HG03280 (cell line): Measurements from ENCODE around the gene PKP1.

Source experiments
- ATAC-seq: cut with Tn5 transposase; IDR thresholded peaks from one replicate; pipeline ENCODE4 v1.9.1; 2021; ENCODE audit warnings: mild to moderate bottlenecking, moderate library complexity; ENCODE audit not compliant: unreplicated experiment

PKP1 gene

DNA sequence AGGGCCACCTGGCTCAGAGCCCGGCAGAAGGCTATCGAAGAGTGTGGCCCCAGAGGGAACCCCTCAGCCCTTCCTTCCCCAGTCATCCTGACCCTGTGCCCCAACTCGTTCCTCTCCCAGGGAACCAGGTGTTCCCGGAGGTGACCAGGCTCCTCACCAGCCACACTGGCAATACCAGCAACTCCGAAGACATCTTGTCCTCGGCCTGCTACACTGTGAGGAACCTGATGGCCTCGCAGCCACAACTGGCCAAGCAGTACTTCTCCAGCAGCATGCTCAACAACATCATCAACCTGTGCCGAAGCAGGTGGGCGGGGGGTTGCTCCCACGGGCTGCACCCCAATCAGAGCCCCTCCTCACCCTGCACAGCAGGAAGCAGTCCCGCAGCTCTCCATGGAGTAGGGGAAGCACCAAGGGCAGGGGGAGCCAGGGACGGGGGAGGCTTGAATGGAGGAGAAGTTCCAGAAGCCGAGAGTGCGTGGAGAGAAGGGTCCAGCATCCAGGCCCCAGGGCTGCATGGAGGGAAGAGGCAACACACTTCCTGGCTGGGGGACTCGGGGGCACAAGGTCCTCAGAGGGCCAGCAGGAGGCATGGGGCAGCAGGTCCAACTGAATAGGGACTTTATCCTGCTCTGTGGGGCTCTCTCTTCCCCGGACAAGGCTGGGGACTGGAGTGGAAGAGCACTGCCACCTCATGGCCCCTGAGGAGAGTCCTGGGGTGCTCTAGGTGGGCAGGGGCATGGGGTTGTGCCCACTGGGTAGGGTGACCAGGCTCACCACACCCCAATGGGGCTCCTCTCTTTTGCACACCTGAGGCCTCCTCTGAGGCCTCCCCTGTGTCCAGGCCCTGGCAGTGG lies 41.7 kb downstream of the PKP1 start:
- ATAC-seq = no peak

DNA sequence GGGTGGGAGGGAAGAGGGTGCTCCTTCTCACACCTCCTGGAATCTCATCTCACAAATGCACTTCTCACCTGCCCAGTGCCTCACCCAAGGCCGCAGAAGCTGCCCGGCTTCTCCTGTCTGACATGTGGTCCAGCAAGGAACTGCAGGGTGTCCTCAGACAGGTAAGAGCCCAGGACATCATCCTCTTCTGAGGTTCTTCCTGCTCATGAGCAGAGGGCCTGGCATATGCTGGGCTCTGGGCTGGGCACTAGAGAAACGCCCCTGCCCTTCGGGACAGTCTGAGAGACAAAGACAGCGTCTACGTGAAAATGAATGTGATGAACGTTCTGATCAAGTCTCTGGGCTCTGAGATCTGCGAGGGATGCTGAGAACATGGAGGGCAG lies 42.4 kb downstream of the PKP1 start:
- ATAC-seq = no peak

DNA sequence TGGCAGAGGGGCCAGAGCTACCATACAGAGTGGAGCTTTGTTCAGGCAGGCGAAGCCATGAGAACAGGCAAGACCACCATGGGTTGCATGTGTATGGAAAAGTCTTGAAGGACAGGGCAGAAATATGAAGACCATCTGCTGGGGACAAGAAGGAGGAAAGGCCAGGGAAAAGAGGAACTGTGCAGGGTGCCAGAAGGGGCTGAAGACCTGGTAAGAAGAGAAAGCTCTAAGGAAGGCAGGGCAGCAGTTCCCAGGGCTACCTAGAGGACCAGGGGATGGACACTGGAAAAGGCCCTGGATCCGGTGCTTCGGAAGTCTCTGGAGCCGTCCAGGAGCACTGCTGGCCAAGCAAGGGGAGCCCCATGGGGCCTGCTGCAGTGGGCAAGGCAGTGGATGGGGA lies 43.4 kb downstream of the PKP1 start:
- no peak for ATAC-seq

DNA sequence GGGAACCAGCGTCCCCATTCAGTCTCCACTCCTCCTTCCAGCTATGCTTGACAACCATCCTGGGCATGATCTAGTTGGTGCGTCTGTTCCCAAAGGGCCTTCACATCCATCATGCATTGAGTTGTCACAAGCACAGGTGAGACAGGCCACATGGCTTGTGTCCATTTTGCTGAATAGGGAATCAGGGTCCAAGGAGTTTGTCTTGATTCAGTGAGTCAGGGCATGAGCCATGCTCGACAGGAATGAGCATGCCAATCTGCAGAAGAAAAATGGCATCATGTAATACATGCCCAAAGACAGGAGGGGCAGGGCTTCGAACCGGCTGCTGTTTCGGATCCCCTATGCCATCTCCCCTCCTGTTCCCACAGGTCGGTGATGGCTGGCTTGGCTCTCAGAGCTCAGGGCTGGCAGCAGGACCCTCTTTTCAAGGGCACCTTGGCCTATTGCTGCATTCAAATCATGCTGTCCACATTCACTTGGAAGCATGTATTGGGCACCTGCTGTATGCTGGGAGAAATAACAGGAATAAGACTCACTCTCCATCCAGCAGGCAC lies 44.5 kb downstream of the PKP1 start:
- ATAC-seq = no peak

DNA sequence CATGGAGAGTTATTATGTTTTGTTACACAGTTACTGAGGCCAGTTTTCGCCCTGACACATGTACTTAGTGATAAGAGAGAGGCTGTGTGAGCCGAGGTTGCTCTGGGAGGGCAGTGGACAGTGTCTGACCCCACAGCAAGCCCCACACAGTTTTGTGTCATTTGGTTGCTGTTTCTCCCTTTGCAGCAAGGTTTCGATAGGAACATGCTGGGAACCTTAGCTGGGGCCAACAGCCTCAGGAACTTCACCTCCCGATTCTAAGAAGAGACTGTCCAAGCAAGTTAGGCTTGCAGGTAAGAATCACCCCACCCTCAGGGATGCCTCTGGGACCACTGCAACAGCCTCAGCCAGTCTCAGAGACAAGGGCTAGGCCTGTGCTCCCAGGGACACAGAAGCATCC lies 45.3 kb downstream of the PKP1 start:
- ATAC-seq = no peak

DNA sequence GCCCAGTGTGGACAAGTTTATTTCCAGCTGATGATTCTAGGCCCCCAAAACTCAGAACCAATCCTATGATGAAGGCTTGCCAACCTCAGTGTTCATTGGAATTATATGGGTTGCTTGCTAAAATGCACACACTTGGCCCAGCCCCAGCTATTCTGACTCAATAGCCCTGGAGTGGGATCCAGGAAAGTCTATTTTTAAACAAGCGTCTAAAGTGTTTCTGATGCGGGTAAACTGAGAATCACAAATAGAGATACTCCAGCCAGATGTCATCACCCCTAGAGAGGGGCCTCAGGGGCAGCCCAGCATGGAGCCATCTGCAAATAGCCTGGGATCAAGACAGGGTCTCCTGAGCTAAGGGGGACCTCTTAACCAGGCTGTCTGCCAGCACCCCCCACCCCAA lies 46.0 kb downstream of the PKP1 start:
- ATAC-seq = no peak

DNA sequence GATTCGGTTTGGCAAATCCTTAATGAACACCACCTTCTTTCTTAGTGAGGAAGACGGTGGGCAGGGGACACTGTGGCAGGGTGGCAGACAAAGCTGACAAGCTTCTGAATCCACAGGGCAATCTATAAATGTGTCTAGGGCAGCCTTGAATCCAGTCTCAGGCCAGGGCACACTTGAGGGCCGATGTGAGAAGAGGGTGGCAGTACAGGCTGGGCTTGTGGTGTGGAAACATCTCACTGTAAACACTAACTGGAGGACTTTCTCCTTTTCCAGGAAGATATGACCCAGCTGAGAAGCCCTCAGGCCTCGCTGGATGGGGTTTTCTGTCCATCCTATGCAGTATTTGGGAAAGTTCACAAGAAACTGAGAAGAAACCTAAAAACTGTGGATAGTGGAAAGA lies 46.5 kb downstream of the PKP1 start:
- ATAC-seq = no peak

DNA sequence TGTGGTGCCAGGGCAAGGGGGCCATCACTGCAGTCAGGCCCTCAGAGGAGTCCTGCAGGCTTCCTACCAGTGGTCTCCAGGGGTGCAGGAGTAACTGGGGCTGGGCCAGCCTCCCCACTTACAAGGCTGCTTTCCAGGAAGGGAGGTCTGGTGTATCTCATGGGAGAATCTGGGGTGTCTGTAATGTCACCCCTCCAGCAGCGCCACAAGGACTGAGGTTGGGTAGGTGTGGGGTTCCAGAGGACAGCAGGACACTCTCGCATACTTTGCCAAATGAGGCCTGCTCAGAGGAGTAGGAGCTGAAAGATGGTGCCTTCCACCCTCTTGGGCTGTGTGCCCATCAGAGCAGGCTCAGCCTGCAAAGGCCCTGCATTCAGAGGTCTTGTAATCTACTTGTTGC lies 47.2 kb downstream of the PKP1 start:
- no peak for ATAC-seq

DNA sequence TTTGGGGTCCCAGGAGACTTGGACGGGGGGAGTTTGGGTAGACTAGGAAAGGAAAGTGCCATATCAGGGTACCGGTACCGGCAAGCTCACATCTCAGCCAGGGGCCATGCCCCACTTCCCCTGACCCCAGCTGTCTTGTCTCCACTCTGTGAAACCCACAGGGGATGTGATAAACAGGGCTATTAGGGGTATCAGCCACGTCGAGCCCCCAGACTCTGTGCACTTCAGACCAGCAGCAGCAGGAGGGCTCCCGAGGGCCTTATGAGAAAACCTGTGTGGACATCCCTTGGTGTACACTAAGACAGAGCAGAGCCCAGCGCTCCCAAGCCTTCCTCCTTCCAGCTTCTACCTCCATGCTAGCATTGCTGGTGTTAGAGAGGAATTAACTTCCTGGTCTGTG lies 47.9 kb downstream of the PKP1 start:
- ATAC-seq = no peak

DNA sequence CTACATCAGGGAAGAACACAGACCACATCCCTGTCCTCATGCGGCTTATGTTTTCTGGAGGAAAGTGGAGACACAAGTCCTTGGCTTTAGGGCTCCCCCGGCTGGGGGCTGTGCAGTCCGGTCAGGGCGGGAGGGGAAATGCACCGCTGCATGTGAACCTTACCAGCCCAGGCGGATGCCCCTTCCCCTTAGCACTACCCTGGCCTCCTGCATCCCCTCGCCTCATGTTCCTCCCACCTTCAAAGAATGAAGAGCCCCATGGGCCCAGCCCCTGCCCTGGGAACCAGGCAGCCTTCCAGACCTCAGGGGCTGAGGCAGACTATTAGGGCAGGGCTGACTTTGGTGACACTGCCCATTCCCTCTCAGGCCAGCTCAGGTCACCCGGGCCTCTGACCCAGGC lies 48.7 kb downstream of the PKP1 start:
- no peak for ATAC-seq

DNA sequence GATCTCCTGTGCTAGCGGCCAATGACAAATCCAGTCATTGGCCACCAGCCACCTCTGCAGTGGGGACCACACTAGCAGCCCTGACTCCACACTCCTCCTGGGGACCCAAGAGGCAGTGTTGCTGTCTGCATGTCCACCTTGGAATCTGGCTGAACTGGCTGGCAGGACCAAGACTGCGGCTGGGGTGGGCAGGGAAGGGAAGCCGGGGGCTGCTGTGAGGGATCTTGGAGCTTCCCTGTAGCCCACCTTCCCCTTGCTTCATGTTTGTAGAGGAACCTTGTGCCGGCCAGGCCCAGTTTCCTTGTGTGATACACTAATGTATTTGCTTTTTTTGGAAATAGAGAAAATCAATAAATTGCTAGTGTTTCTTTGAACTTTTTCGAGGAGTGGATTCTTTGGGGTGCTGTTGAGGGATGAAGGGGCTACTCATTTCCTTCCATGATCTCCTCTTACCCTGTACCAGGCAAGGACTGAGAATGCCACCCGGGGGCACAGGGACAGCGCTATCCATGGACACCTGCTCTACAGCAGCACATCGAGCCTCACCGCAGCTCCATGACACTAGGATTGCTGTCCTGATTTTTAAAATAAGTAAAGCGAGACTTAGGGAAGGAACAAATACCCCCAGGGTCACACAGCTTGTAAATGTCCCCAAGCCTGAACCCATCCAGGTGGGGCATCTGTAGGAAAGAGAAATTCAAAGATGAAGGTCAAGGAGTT lies 49.5 kb downstream of the PKP1 start:
- ATAC-seq = no peak

DNA sequence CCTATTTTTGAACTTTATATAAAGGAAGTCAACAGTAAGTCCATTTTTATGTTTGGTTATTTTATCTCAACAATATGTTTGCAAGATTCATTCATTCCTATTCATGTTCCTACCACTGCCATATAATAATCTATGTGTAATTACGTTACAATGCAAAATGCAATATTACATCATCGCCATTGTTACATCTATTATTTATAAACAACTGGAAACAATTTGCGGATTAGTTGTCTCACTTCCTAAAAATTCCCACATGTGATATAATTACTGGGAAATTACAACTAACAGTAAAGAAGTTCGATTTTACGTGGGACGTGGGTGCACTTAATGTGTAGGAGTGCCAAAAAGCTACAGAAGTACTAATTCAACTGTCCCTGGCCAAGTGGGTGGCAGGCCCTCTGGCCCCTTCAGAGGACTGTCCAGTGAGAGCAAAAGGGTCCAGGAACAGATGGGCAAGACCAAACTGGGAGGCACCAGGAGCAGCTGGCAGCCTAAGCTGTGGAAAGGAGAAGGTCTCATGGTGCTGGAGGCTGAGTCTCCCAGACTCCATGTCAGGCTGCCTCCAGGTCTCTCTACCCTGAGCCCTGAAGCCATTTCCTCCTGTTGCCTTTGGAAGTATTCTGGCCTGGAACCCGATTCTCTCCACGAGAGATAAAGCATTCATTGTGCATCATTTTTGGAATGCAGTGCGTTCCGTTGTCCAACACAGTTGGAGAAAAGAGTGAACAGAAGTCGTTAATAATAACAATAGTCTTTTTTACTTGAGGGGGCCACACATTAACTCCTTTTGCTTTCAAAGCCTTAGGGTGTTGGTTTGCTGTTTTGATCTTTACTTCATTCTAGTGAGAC lies 51.2 kb downstream of the PKP1 start:
- ATAC-seq = no peak

DNA sequence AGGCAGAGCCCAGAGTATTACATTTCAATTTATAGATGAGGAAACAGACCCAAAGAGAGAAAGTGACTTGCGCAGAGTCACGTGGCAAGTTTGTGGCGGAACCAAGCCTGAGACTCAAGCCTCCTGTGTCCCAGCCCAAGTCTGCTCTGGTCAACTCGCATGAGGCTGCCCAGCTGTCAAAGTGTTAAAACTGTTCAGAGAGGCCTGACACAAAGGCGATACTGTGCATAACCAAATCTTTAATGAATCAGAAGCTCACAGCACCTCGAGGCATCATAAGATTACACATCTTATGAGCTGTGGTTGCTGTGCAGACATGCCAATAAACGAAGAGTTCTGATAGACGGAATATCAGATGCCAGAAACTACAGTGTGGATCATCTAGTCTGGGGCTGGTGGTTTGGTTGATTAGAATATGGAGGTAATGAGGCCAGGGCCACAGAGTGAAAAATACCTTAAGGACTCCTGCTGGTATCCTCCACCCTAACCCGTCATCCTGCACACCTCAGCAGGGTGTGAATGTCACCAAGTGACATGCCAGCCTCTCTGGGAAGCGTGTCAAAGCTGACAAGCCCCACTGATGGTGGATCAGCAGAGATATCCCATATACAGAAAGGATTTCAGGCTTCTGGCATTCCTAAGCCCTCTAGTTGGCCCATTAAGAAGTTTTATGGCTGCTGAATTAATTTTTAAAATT lies 52.0 kb downstream of the PKP1 start:
- no peak for ATAC-seq

DNA sequence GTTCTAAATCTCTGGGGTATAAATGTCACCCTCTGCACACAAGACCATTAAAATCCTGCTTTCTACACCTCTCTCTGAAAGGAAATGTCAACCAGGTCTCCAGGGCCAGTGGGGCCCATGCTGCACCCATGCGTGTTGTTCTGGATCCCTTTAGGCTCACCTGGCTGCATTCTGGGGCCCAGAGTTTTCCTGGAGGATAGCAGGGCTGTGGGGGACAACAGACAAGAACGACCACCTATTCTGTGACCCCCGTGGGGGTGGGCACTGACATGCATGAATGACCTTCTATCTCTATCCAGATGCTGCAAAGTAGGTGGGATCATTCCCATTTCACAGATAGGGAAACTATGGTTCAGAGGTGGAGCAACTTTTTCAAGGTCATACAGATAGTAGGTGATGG lies 52.6 kb downstream of the PKP1 start:
- ATAC-seq = no peak

DNA sequence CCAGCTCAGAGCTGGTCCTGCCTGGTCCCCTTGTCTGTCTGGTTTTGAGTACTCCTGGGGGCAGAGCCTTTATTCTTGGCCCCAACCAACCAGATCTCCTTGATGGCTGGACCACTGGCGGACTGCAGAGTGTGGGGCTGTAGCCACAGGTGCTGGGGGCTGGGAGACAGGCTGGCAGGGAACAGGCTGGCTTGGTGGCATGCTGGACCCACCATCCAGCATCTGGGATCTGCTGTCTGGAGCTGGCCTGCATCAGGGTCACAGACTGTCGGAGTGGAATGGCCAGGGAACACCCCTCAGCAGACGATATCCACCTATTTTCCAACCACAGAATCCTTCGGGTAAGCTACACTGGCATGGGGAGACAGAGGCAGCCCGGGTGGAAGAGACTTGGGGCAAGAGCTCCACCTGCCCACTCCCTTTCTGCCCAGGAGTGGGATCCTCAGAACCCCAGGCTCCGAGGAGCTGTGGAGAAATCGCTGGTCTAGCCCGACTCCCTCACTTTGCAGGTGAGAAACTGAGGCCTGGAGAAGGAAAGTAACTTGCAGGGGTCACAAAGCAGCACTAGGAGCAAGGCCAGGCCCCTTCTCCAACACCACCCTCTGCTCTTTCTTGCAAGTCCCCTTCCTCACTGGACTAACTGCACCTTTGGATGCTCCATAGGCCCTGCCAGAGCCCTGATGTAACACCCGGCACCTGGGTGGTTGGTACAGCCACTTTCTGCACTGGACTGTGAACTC lies 53.6 kb downstream of the PKP1 start:
- no peak for ATAC-seq

DNA sequence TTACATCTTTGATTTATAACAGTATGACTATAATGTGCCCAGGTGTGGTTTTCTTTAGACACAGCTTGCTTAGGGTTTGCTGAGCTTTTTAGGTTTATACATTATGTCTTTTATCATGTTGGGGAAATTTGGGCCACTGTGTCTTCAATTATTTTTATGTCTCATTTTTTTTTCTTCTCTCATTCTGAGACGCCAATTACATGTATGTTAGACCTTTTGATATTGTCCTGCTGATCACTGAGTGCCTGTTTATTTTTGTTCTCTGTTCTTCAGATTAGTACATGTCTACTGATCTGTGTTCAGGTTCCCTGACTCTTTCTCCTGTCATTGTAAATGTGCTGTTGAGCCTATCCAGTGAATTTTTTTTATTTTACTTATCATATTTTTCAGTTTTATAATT lies 58.1 kb downstream of the PKP1 start:
- no peak for ATAC-seq

DNA sequence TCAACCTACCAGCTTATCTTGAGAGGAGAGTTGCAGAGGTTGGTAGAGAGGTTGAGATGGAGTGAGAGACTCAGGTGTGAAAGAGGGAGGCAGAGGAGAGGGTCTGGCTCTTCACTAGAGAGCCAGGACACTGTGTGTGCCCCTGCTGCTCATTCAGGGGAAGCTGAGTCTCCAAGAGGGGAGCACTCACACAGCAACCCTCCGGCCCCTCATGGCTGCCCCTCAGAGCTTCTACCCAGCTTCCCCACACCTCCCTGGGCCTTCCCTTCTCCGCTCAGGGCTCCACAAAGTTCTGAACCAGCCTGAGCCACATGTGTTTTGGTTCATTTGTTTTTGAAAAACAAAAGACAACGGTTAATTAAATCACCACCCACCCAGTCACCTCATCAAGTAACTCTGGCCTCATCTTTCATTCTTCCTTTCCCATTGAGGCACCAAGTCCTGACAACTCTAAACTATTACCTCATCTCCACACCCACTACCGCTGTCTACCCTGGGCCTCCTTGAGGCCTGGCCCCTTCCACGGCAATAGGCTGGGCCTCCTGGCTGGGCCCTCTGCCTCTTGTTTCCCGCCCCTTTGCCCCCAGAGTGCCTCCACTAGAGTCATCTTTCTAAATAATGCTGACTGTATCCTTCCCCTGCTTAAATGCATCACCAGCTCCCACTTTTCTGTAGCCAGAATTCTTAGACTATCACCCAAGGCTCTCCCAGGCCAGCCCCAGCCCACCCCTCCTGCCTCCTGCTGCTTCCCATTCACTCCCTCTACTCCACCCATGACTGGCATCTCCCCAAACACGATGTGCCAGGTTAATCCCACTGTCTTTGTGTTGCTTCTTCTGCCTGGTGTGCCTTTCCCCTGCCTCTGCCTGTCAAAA lies 61.1 kb downstream of the PKP1 start:
- no peak for ATAC-seq

DNA sequence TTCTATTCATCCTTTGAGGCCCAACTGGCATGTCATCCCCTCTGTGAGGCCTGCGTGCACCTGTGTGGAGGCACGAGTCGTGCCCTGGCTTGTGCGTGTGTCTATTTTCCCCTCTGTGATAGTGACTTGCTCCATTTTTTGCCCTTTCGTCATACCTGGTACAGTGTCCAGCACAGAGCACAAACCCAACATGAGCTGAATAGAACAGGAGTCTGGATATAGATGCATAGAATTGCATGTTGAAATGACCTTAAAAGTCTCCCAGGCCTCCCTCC lies 61.7 kb downstream of the PKP1 start:
- ATAC-seq = no peak

DNA sequence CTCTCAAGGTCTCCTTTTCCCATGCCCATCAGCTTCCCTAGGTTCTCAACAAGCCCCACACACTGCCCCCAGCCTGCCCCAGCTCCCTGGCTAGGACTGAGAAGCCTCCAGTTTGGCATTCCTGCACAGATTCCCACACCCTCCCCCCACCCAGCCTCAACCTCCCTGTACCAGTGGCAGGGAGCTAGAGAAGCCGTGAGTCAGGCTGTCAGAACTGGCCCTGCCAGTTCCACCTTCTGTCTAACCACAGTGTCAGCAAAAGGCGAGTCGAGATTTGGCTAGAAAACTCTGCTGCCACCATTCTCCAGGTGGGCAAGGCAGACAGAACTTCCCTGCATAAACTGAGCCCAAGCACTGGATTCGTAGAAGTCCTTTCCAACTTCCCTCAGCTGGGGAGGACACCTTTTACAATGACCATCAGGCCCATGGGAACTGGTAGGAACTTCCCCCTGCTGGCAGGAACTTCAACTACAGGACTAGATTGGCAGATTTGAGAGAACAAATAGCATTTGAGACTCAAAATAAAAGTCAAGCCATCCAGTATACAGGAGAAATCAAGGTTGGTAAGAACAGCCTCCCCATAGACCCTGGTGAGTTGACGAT lies 63.1 kb downstream of the PKP1 start:
- ATAC-seq = no peak
